ENCODE results near the gene ACOT11. TPM values are rescaled to one million over a fixed set of nuclear protein-coding genes. Genes with fewer than 3 reads are reported as not detected.

Gene ACOT11
- total and polyA plus RNA-seq, 9 of the 15 experiments (the other 6 are each of a cell fraction or from before 2014, with no cell fraction given), result 0.04 to 1.2 (median 0.64) TPM; not detected in 2

- DNase-seq (ENCODE audit: extremely low read depth in 1 of 4, low spot score in 3 of 4) (no peak), ATAC-seq (no peak), FAIRE-seq (no peak)
- Histone ChIP-seq H3K9ac (ENCODE audit: insufficient read depth in 1 of 2, low read depth in 2 of 2, low read length in 2 of 2) (no peak overlapping the region), H3K27me3 (ENCODE audit: control insufficient read depth in 2 of 2, insufficient read depth in 2 of 2, low read length in 2 of 2) (peaks cover 9 to 16% of the 10 kb centered on the region in 2 experiments), H3K27ac (ENCODE audit: extremely low read depth, low read depth, low read length) (no peak overlapping the region), H3K36me3 (ENCODE audit: control insufficient read depth, insufficient read depth, low read length) (no peaks in the 10 kb centered on the region), H3K4me1 (replicated peaks in 1 of 2; ENCODE audit: control insufficient read depth in 2 of 2, insufficient read depth in 2 of 2, low read length in 2 of 2) (no peaks in the 10 kb centered on the region), H3K9me1 (ENCODE audit: control insufficient read depth, insufficient read depth, low read length) (no peaks in the 10 kb centered on the region), H3K79me2 (ENCODE audit: control insufficient read depth, insufficient read depth, low read length) (no peaks in the 10 kb centered on the region), H3K9me3 (replicated peaks; ENCODE audit: control insufficient read depth, insufficient read depth, low read depth, low read length) (no peaks in the 10 kb centered on the region; the same call in 1 of the 2 replicates), H3K4me3 (no peak overlapping the region), H4K20me1 (replicated peaks; ENCODE audit: control insufficient read depth, insufficient read depth, low read length) (no peaks in the 10 kb centered on the region), H2AFZ (ENCODE audit: low read depth, low read length) (no peak overlapping the region), H3K4me2 (ENCODE audit: insufficient read depth, low read length) (no peak overlapping the region)
- intact Hi-C loops (cut with micrococcal nuclease), result no loop called here
- ChIA-PET CTCF (ENCODE audit: low intra/inter-chr PET ratio) (no interaction called here), POLR2A (interaction anchor here (0.7 kb wide), 1 partner anchor 708 kb away, joined by 3 read pairs; no protein-coding TSS in a partner anchor)
- BruUV-seq (replicated peaks), result no TSS peak
- 4% methylated on average over 4 of the region's 4 CpGs for WGBS (ENCODE audit: insufficient coverage, low coverage, missing lambda C conversion rate)
- in situ Hi-C loops (cut with MboI), result no loop called here
- TF ChIP-seq ZNF41 (CRISPR knock-in tag; conservative IDR thresholded peaks at IDR 0.05) (no peak), PHF21A (IDR thresholded peaks at IDR 0.05; ENCODE audit: borderline replicate concordance, low read depth) (no peak), SFPQ (IDR thresholded peaks at IDR 0.05; ENCODE audit: low read depth, low read length) (no peak), NR4A1 (CRISPR knock-in tag; IDR thresholded peaks at IDR 0.05) (no peak), NR4A1 (tag; IDR thresholded peaks at IDR 0.05) (no peak), TSHZ1 (CRISPR knock-in tag; IDR thresholded peaks at IDR 0.05) (no peak), XRCC4 (IDR thresholded peaks at IDR 0.05; ENCODE audit: extremely low read depth, insufficient read depth, insufficient read length) (no peak), ETV6 (IDR thresholded peaks at IDR 0.05; ENCODE audit: borderline replicate concordance in 1 of 2, low read depth in 2 of 2, low read length in 1 of 2) (no peak), ETV6 (CRISPR knock-in tag; IDR thresholded peaks at IDR 0.05; ENCODE audit: borderline replicate concordance) (no peak), ZNF589 (CRISPR knock-in tag; IDR thresholded peaks at IDR 0.05; ENCODE audit: low read depth) (no peak), OTX1 (CRISPR knock-in tag; IDR thresholded peaks at IDR 0.05) (no peak), CHAMP1 (IDR thresholded peaks at IDR 0.05) (no peak)
These were observed 105.0 kb downstream of the ACOT11 start for GRCh38 chr1:54653036-54653435.
